SK-N-SH treated with all-trans-retinoic acid at 6 μM for 48 hours (cell line): Measurements from ENCODE around the gene NEURL1.

Experiments used
- ATAC-seq: fragments of 200-7000 bp; cut with Tn5 transposase; 3 replicates; pipeline ENCODE4 v1.9.1; 2020; ENCODE audit warnings: mild to moderate bottlenecking, moderate library complexity
- ARNTL ChIP-seq: fragments of 450-650 bp; formaldehyde crosslinking; IDR thresholded peaks from 2 replicates; pipeline ENCODE4 v1.5.0; 2020; ENCODE audit warnings: low read depth, mild to moderate bottlenecking, moderate library complexity, borderline replicate concordance
- BACH2 ChIP-seq: fragments of 250-450 bp; sonication (Bioruptor Pico); IDR thresholded peaks from 2 replicates; pipeline ENCODE4 v1.9.0; 2021; ENCODE audit warnings: mild to moderate bottlenecking, borderline replicate concordance
- CREB5 ChIP-seq: fragments of 250-450 bp; sonication (Bioruptor Pico); IDR thresholded peaks from 2 replicates; pipeline ENCODE4 v1.5.1; 2020; ENCODE audit warnings: low read depth, mild to moderate bottlenecking, moderate library complexity
- CSDC2 ChIP-seq: fragments of 250-450 bp; sonication (Bioruptor Pico); IDR thresholded peaks from 2 replicates; pipeline ENCODE4 v1.5.0; 2020; ENCODE audit warnings: mild to moderate bottlenecking, moderate library complexity
- CSRNP3 ChIP-seq: fragments of 250-450 bp; sonication (Bioruptor Pico); IDR thresholded peaks from 2 replicates; pipeline ENCODE4 v1.5.1; 2021; ENCODE audit warnings: mild to moderate bottlenecking, moderate library complexity
- ESRRG ChIP-seq: fragments of 250-450 bp; sonication (Bioruptor Pico); IDR thresholded peaks from 2 replicates; pipeline ENCODE4 v1.6.1; 2021; ENCODE audit warnings: mild to moderate bottlenecking
- GLIS3 ChIP-seq: fragments of 250-450 bp; sonication (Bioruptor Pico); IDR thresholded peaks from 2 replicates; pipeline ENCODE4 v1.5.0; 2020; ENCODE audit warnings: mild to moderate bottlenecking, moderate library complexity
- ISL1 ChIP-seq: fragments of 250-450 bp; sonication (Bioruptor Pico); IDR thresholded peaks from 2 replicates; pipeline ENCODE4 v2.1.2; 2022; ENCODE audit warnings: mild to moderate bottlenecking, moderate library complexity
- OSR1 ChIP-seq: fragments of 250-450 bp; sonication (Bioruptor Pico); IDR thresholded peaks from 2 replicates; pipeline ENCODE4 v1.8.0; 2022; ENCODE audit warnings: moderate library complexity, mild to moderate bottlenecking, inconsistent platforms
- PATZ1 ChIP-seq: fragments of 250-450 bp; sonication (Bioruptor Pico); IDR thresholded peaks from 2 replicates; pipeline ENCODE4 v1.8.0; 2020; ENCODE audit warnings: mild to moderate bottlenecking, moderate library complexity, borderline replicate concordance
- PPARA ChIP-seq: fragments of 250-450 bp; sonication (Bioruptor Pico); IDR thresholded peaks from 2 replicates; pipeline ENCODE4 v1.5.0; 2020; ENCODE audit warnings: mild to moderate bottlenecking, borderline replicate concordance
- RARB ChIP-seq: fragments of 250-450 bp; sonication (Bioruptor Pico); IDR thresholded peaks from 2 replicates; pipeline ENCODE4 v1.8.0; 2021; ENCODE audit warnings: mild to moderate bottlenecking, moderate library complexity
- SNAI2 ChIP-seq: fragments of 250-450 bp; sonication (Bioruptor Pico); IDR thresholded peaks from 2 replicates; pipeline ENCODE4 v1.5.0; 2020; ENCODE audit warnings: mild to moderate bottlenecking, moderate library complexity
- TCF4 ChIP-seq: fragments of 250-450 bp; sonication (Bioruptor Pico); IDR thresholded peaks from 2 replicates; pipeline ENCODE4 v1.8.0; 2021; ENCODE audit warnings: mild to moderate bottlenecking, moderate library complexity, borderline replicate concordance
- TOX ChIP-seq: fragments of 250-450 bp; sonication (Bioruptor Pico); IDR thresholded peaks from 2 replicates; pipeline ENCODE4 v1.8.0; 2021; ENCODE audit warnings: mild to moderate bottlenecking, moderate library complexity, borderline replicate concordance
- ZC3H10 ChIP-seq: fragments of 250-450 bp; sonication (Bioruptor Pico); IDR thresholded peaks from 2 replicates; pipeline ENCODE4 v1.5.1; 2021; ENCODE audit warnings: mild to moderate bottlenecking, moderate library complexity
- ZFP3 ChIP-seq: fragments of 250-450 bp; sonication (Bioruptor Pico); IDR thresholded peaks from 2 replicates; pipeline ENCODE4 v1.5.0; 2020; ENCODE audit warnings: mild to moderate bottlenecking, moderate library complexity
- ZFP30 ChIP-seq: fragments of 450-650 bp; formaldehyde crosslinking; IDR thresholded peaks from 2 replicates; pipeline ENCODE4 v1.5.0; 2022; ENCODE audit warnings: mild to moderate bottlenecking, moderate library complexity
- ZNF565 ChIP-seq: fragments of 450-650 bp; formaldehyde crosslinking; conservative IDR thresholded peaks from 2 replicates; pipeline ENCODE4 v1.5.0; 2020; ENCODE audit warnings: low read depth, mild to moderate bottlenecking, moderate library complexity
- ZNF70 ChIP-seq: fragments of 450-650 bp; formaldehyde crosslinking; IDR thresholded peaks from 2 replicates; pipeline ENCODE4 v1.5.0; 2020; ENCODE audit warnings: mild to moderate bottlenecking, moderate library complexity
- ZNF8 ChIP-seq: fragments of 450-650 bp; formaldehyde crosslinking; IDR thresholded peaks from 2 replicates; pipeline ENCODE4 v1.5.0; 2020; ENCODE audit warnings: mild to moderate bottlenecking, moderate library complexity
- TF ChIP-seq, protein P1 (sequence below): fragments of 250-450 bp; sonication (Bioruptor Pico); IDR thresholded peaks from 2 replicates; pipeline ENCODE4 v1.5.0; 2020; ENCODE audit warnings: mild to moderate bottlenecking, moderate library complexity

NEURL1 gene

DNA sequence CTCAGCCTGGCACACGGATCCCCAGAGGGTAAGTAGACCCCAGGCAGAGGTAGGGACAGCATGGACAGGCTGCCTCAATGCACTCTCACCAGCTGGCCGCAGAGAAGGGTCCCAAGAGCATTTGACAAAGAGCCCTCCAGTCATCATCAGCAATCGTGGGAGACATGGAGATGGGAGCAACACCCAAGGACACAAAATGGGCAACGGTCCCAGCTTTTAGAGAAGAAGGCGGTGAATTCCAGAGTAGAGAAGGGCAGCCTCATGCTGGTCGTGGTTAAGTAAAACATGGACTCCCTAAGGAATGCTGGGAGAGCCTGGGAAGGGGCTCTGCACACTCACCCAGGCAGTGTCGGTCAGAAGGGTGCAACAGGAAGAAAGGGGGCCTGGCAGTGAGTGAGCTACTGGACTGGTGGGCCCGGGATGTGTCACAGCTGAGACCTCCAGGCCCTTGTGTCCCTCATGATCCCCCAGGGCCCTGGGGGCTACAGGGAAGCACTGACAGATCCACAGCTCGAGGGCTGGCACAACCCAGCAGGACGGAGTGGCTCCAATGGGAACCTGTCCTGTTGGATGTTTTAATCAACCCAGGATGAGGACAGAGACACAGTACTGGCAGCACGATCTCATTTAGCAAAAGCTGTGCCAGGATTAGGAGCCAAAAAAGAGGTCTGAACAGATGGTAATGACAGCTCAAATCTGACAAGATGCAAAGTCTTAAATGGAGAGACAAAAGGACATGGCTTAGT lies 147.1 kb downstream of the NEURL1 start:
- TF ChIP-seq RARB (no peak), OSR1 (CRISPR knock-in tag) (no peak), ISL1 (CRISPR knock-in tag) (no peak), TCF4 (CRISPR knock-in tag) (no peak), TOX (CRISPR knock-in tag) (no peak), ZNF8 (CRISPR knock-in tag) (no peak), CREB5 (CRISPR knock-in tag) (no peak), ZNF70 (CRISPR knock-in tag) (no peak), PPARA (no peak), ZFP3 (CRISPR knock-in tag) (no peak), ESRRG (CRISPR knock-in tag) (no peak), ZNF565 (CRISPR knock-in tag) (no peak), BACH2 (no peak), ZFP30 (CRISPR knock-in tag) (no peak), PATZ1 (CRISPR knock-in tag) (no peak)
- TF ChIP-seq, protein P1, sequence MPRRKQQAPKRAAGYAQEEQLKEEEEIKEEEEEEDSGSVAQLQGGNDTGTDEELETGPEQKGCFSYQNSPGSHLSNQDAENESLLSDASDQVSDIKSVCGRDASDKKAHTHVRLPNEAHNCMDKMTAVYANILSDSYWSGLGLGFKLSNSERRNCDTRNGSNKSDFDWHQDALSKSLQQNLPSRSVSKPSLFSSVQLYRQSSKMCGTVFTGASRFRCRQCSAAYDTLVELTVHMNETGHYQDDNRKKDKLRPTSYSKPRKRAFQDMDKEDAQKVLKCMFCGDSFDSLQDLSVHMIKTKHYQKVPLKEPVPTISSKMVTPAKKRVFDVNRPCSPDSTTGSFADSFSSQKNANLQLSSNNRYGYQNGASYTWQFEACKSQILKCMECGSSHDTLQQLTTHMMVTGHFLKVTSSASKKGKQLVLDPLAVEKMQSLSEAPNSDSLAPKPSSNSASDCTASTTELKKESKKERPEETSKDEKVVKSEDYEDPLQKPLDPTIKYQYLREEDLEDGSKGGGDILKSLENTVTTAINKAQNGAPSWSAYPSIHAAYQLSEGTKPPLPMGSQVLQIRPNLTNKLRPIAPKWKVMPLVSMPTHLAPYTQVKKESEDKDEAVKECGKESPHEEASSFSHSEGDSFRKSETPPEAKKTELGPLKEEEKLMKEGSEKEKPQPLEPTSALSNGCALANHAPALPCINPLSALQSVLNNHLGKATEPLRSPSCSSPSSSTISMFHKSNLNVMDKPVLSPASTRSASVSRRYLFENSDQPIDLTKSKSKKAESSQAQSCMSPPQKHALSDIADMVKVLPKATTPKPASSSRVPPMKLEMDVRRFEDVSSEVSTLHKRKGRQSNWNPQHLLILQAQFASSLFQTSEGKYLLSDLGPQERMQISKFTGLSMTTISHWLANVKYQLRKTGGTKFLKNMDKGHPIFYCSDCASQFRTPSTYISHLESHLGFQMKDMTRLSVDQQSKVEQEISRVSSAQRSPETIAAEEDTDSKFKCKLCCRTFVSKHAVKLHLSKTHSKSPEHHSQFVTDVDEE (CRISPR knock-in tag) = no peak

DNA sequence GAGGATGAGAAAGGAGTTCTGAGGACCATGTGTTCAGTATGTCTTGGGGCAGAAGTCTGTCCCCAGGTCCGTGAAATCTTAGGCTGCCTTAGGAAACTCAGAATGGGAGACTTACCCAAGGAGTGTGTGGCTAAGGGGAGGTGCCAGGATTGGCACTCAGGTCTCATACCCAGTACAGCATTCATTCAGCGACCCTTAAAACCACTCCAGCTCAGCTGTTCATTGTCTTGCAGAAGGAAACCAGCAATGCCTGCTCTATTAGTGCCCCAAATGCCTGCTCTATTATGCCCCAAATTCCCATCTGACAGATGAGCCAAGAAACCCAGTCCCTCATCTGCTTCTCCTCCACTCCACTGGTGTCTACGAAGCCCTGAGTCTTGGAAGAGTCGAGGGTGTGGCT lies 147.8 kb downstream of the NEURL1 start:
- ATAC-seq = no peak
- no peak for TF ChIP-seq ZNF8 (CRISPR knock-in tag)
- TF ChIP-seq GLIS3 (CRISPR knock-in tag) = no peak
- TF ChIP-seq SNAI2 (CRISPR knock-in tag) = no peak
- no peak for TF ChIP-seq ZC3H10
- TF ChIP-seq PATZ1 (CRISPR knock-in tag) = no peak
- TF ChIP-seq ZNF565 (CRISPR knock-in tag) = no peak
- TF ChIP-seq ISL1 (CRISPR knock-in tag) = no peak
- no peak for TF ChIP-seq ZFP30 (CRISPR knock-in tag)
- no peak for TF ChIP-seq ZNF70 (CRISPR knock-in tag)
- TF ChIP-seq ARNTL (CRISPR knock-in tag) = no peak
- no peak for TF ChIP-seq RARB
- TF ChIP-seq TOX (CRISPR knock-in tag) = no peak
- TF ChIP-seq, protein P1 (CRISPR knock-in tag) = no peak
- no peak for TF ChIP-seq CSRNP3 (CRISPR knock-in tag)
- no peak for TF ChIP-seq ZFP3 (CRISPR knock-in tag)
- no peak for TF ChIP-seq TCF4 (CRISPR knock-in tag)
- no peak for TF ChIP-seq CSDC2
- TF ChIP-seq OSR1 (CRISPR knock-in tag) = no peak
- TF ChIP-seq, all 23 proteins: peak for 0

More for the DNA sequence above, 147.1 kb downstream of the NEURL1 start:
- ATAC-seq = no peak
